HCT116 (cell line): ENCODE measurements around the gene NSUN7. TPM values are rescaled to one million over a fixed set of nuclear protein-coding genes. Genes with fewer than 3 reads are reported as not detected.

Experiments
- ATAC-seq: fragments of 200-7000 bp; cut with Tn5 transposase; 2 replicates; pipeline ENCODE4 v1.9.1; 2020; ENCODE audit warnings: mild to moderate bottlenecking, moderate library complexity
- BruUV-seq: library from RNA; stranded (reverse); fragments of 400-500 nt; replicated peaks from 2 replicates; lab custom pipeline; 2021; lab: Mats Ljungman, UMichigan
- CTCF ChIA-PET: fragments of 300-600 bp; sonication (Branson Sonifier 250); formaldehyde crosslinking; loops from one replicate; lab custom pipeline; 2021; ENCODE audit warnings: antibody characterized with exemption; lab: Charles Lee
- POLR2A ChIA-PET: fragments of 300-600, 350-600 bp; sonication (Branson Sonifier 250); formaldehyde crosslinking; loops from one replicate; lab custom pipeline; 2021; ENCODE audit warnings: antibody characterized with exemption; lab: Charles Lee
- RAD21 ChIA-PET, 2 experiments: fragments of 300-600 bp; sonication (Branson Sonifier 250); formaldehyde crosslinking; loops; one replicate each; lab custom pipeline; 2023; ENCODE audit warnings: low total read pairs in 2 of 2; ENCODE audit not compliant: uncharacterized antibody in 2 of 2, unreplicated experiment in 2 of 2, low non-redundant PET in 1 of 2; lab: Charles Lee
- DNase-seq: peaks from one replicate; pipeline ENCODE4 v3.0.0-alpha.2; 2010; ENCODE audit warnings: low read depth, low spot score
- H2AFZ ChIP-seq: fragments of 200-600 bp; shearing (Covaris generic), sonication (generic); 2 replicates; pipeline ENCODE4 v1.6.1; 2017; ENCODE audit warnings: low read depth, mixed run types, mixed read lengths, antibody characterized with exemption, low read length; ENCODE audit not compliant: poor library complexity, severe bottlenecking
- H3K27ac ChIP-seq: 2 replicates; pipeline ENCODE4 v1.5.1; 2012; ENCODE audit warnings: low read depth, low read length
- H3K27me3 ChIP-seq: fragments of 200-600 bp; sonication (generic); 2 replicates; pipeline ENCODE4 v1.6.1; 2016; ENCODE audit warnings: mixed run types, low read length, mixed read lengths; ENCODE audit not compliant: insufficient read depth
- H3K36me3 ChIP-seq, 2 experiments: fragments of 200-500 bp in 1 of 2; fragments of 200-600 bp in 1 of 2; sonication (Bioruptor generic) in 1 of 2; sonication (generic) in 1 of 2; 2 replicates each; pipeline versions ENCODE4 v1.5.1 to v1.6.1; 2014 to 2016; ENCODE audit warnings: low read length in 2 of 2, inconsistent platforms in 1 of 2, mixed read lengths in 1 of 2, mixed run types in 1 of 2; ENCODE audit not compliant: insufficient read depth in 2 of 2, control insufficient read depth in 1 of 2
- H3K4me1 ChIP-seq, 2 experiments: fragments of 200-600 bp in 1 of 2; sonication (generic) in 1 of 2; 2 replicates each; pipeline versions ENCODE4 v1.5.1 to v1.6.1; 2012 to 2017; ENCODE audit warnings: low read length in 2 of 2, inconsistent platforms in 1 of 2, mild to moderate bottlenecking in 1 of 2, mixed read lengths in 1 of 2, mixed run types in 1 of 2, moderate library complexity in 1 of 2; ENCODE audit not compliant: insufficient read depth in 2 of 2, control insufficient read depth in 1 of 2
- H3K4me2 ChIP-seq: fragments of 200-600 bp; sonication (generic); 2 replicates; pipeline ENCODE4 v1.6.1; 2017; ENCODE audit warnings: mixed run types, low read length, mixed read lengths
- H3K4me3 ChIP-seq, 2 experiments: fragments of 200-600 bp in 1 of 2; sonication (generic) in 1 of 2; replicated peaks in 1 of 2; 2 replicates each; pipeline ENCODE4 v1.5.1; 2011 to 2016; ENCODE audit warnings: low read length in 2 of 2, control low read depth in 1 of 2, low read depth in 1 of 2, mild to moderate bottlenecking in 1 of 2, mixed read lengths in 1 of 2, mixed run types in 1 of 2
- H3K79me2 ChIP-seq: fragments of 200-600 bp; sonication (generic); 2 replicates; pipeline ENCODE4 v1.6.1; 2017; ENCODE audit warnings: mild to moderate bottlenecking, mixed run types, low read length, moderate library complexity, mixed read lengths; ENCODE audit not compliant: insufficient read depth
- H3K9ac ChIP-seq: fragments of 200-600 bp; sonication (generic); 2 replicates; pipeline ENCODE4 v1.6.1; 2016; ENCODE audit warnings: low read length, mixed read lengths
- H3K9me2 ChIP-seq: fragments of 200-600 bp; sonication (generic), shearing (Covaris generic); 2 replicates; pipeline ENCODE4 v1.6.1; 2017; ENCODE audit warnings: mixed run types, mild to moderate bottlenecking, moderate library complexity; ENCODE audit not compliant: insufficient read depth
- H3K9me3 ChIP-seq, 2 experiments: fragments of 200-500 bp in 1 of 2; fragments of 200-600 bp in 1 of 2; sonication (Bioruptor generic) in 1 of 2; sonication (generic) in 1 of 2; 2 replicates each; pipeline ENCODE4 v1.6.1; 2014 to 2017; ENCODE audit warnings: low read length in 2 of 2, mixed read lengths in 2 of 2, inconsistent platforms in 1 of 2, low read depth in 1 of 2, mild to moderate bottlenecking in 1 of 2, mixed run types in 1 of 2, moderate library complexity in 1 of 2; ENCODE audit not compliant: control insufficient read depth in 1 of 2, insufficient read depth in 1 of 2
- H4K20me1 ChIP-seq: fragments of 200-600 bp; sonication (generic), shearing (Covaris generic); 2 replicates; pipeline ENCODE4 v1.6.1; 2017; ENCODE audit warnings: mixed run types, mild to moderate bottlenecking, moderate library complexity; ENCODE audit not compliant: insufficient read depth
- EGR1 ChIP-seq: IDR thresholded peaks from 2 replicates; pipeline ENCODE4 v1.6.1; 2012; ENCODE audit warnings: low read depth
- ELF1 ChIP-seq: IDR thresholded peaks from 2 replicates; pipeline ENCODE4 v1.6.1; 2012; ENCODE audit warnings: low read depth, borderline replicate concordance
- EZH2phosphoT487 ChIP-seq: fragments of 200-600 bp; IDR thresholded peaks from 2 replicates; pipeline ENCODE4 v1.6.1; 2018; ENCODE audit warnings: antibody characterized with exemption, borderline replicate concordance
- MAX ChIP-seq: IDR thresholded peaks from 2 replicates; pipeline ENCODE4 v1.6.1; 2012
- POLR2AphosphoS5 ChIP-seq: IDR thresholded peaks from 2 replicates; pipeline ENCODE4 v1.6.1; 2011; ENCODE audit warnings: mild to moderate bottlenecking, low read depth, low read length, moderate library complexity
- SP1 ChIP-seq: IDR thresholded peaks from 2 replicates; pipeline ENCODE4 v1.6.1; 2012; ENCODE audit warnings: low read depth
- SRF ChIP-seq: IDR thresholded peaks from 2 replicates; pipeline ENCODE4 v1.6.1; 2012; ENCODE audit warnings: low read depth
- intact Hi-C: fragments of 100-400 bp; cut with micrococcal nuclease; formaldehyde crosslinking; loops from 2 replicates; pipeline ENCODE4 v1.10.0; 2022
- total RNA-seq: library from RNA; stranded (reverse); gene quantifications from one replicate; pipeline ENCODE4 v1.2.1, GENCODE V29; 2021; ENCODE audit not compliant: unreplicated experiment
- TF ChIP-seq, protein P1 (sequence below): IDR thresholded peaks from 2 replicates; pipeline ENCODE4 v1.6.1; 2012
- TF ChIP-seq, protein P2 (sequence below): IDR thresholded peaks from 2 replicates; pipeline ENCODE4 v1.6.1; 2012; ENCODE audit warnings: low read depth

The NSUN7 gene
- total RNA-seq, 1 experiment from 2014 or later: 0.07 TPM

GRCh38 chr4:40747207-40747835, 2.4 kb upstream of the NSUN7 start:
- no TSS peak for BruUV-seq

GRCh38 chr4:40750461-40751258, 905 bp downstream of the NSUN7 start:
- CTCF ChIA-PET: no interaction called here
- TF ChIP-seq, protein P1, sequence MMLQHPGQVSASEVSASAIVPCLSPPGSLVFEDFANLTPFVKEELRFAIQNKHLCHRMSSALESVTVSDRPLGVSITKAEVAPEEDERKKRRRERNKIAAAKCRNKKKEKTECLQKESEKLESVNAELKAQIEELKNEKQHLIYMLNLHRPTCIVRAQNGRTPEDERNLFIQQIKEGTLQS: no peak
- TF ChIP-seq POLR2AphosphoS5 (no peak), EGR1 (no peak)
- TF ChIP-seq, protein P2, sequence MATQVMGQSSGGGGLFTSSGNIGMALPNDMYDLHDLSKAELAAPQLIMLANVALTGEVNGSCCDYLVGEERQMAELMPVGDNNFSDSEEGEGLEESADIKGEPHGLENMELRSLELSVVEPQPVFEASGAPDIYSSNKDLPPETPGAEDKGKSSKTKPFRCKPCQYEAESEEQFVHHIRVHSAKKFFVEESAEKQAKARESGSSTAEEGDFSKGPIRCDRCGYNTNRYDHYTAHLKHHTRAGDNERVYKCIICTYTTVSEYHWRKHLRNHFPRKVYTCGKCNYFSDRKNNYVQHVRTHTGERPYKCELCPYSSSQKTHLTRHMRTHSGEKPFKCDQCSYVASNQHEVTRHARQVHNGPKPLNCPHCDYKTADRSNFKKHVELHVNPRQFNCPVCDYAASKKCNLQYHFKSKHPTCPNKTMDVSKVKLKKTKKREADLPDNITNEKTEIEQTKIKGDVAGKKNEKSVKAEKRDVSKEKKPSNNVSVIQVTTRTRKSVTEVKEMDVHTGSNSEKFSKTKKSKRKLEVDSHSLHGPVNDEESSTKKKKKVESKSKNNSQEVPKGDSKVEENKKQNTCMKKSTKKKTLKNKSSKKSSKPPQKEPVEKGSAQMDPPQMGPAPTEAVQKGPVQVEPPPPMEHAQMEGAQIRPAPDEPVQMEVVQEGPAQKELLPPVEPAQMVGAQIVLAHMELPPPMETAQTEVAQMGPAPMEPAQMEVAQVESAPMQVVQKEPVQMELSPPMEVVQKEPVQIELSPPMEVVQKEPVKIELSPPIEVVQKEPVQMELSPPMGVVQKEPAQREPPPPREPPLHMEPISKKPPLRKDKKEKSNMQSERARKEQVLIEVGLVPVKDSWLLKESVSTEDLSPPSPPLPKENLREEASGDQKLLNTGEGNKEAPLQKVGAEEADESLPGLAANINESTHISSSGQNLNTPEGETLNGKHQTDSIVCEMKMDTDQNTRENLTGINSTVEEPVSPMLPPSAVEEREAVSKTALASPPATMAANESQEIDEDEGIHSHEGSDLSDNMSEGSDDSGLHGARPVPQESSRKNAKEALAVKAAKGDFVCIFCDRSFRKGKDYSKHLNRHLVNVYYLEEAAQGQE: no peak
- Histone ChIP-seq H3K9me2 (no peaks in the 10 kb centered on the region), H3K4me3 (no peak overlapping the region), H3K9ac (no peak overlapping the region), H3K4me2 (no peak overlapping the region), H3K79me2 (no peaks in the 10 kb centered on the region), H3K27ac (no peak overlapping the region), H3K9me3 (no peaks in the 10 kb centered on the region), H3K4me1 (no peaks in the 10 kb centered on the region), H2AFZ (no peak overlapping the region), H3K36me3 (no peaks in the 10 kb centered on the region), H3K27me3 (no peaks in the 10 kb centered on the region), H4K20me1 (no peaks in the 10 kb centered on the region)
- RAD21 ChIA-PET: no interaction called here
- BruUV-seq: no TSS peak
- intact Hi-C loops: no loop called here
- no peak for ATAC-seq
- POLR2A ChIA-PET: no interaction called here
- no peak for DNase-seq

More at GRCh38 chr4:40747207-40747835, 2.4 kb upstream of the NSUN7 start:
- no peak overlapping the region for H3K4me2 ChIP-seq
- no peaks in the 10 kb centered on the region for H3K9me2 ChIP-seq
- H3K4me1 ChIP-seq: no peaks in the 10 kb centered on the region
- H3K27ac ChIP-seq: no peak overlapping the region
- RAD21 ChIA-PET: no interaction called here
- intact Hi-C loops: no loop called here
- no peak overlapping the region for H3K4me3 ChIP-seq
- no peaks in the 10 kb centered on the region for H3K36me3 ChIP-seq
- H2AFZ ChIP-seq: no peak overlapping the region
- POLR2A ChIA-PET: no interaction called here
- no peaks in the 10 kb centered on the region for H3K9me3 ChIP-seq
- no peak overlapping the region for H3K9ac ChIP-seq
- TF ChIP-seq SP1: no peak
- no peak for TF ChIP-seq EZH2phosphoT487
- no peak for TF ChIP-seq SRF
- no peak for TF ChIP-seq MAX
- TF ChIP-seq ELF1: no peak
- CTCF ChIA-PET: no interaction called here
- H4K20me1 ChIP-seq: no peaks in the 10 kb centered on the region
- no peak for DNase-seq
- H3K79me2 ChIP-seq: no peaks in the 10 kb centered on the region
- no peak for ATAC-seq
- H3K27me3 ChIP-seq: no peaks in the 10 kb centered on the region
